PC-3 (cell line): ENCODE data around the gene RNF121. TPM values are rescaled to one million over a fixed set of nuclear protein-coding genes. Genes with fewer than 3 reads are reported as not detected.

Experiments
- ATAC-seq: fragments of 200-7000 bp; cut with Tn5 transposase; 2 replicates; pipeline ENCODE4 v1.9.1; 2020; ENCODE audit warnings: mild to moderate bottlenecking, moderate library complexity
- BruUV-seq: library from RNA; stranded (reverse); fragments of 400-500 nt; replicated peaks from 2 replicates; lab custom pipeline; 2021; lab: Mats Ljungman, UMichigan
- CTCF ChIA-PET: fragments of 300-600 bp; sonication (Branson Sonifier 250); formaldehyde crosslinking; loops from one replicate; lab custom pipeline; 2022; ENCODE audit warnings: antibody characterized with exemption; lab: Charles Lee
- POLR2A ChIA-PET: fragments of 300-600 bp; sonication (Branson Sonifier 250); formaldehyde crosslinking; loops from one replicate; lab custom pipeline; 2022; ENCODE audit warnings: antibody characterized with exemption; ENCODE audit not compliant: unreplicated experiment; lab: Charles Lee
- DNase-seq: peaks from one replicate; pipeline ENCODE4 v3.0.0-alpha.2; 2015
- H2AFZ ChIP-seq: fragments of 300-600 bp; sonication (generic); 2 replicates; pipeline ENCODE4 v1.6.0; 2016; ENCODE audit warnings: antibody characterized with exemption, low read length
- H3F3A ChIP-seq: fragments of 300-600 bp; sonication (generic); one replicate; pipeline ENCODE4 v1.6.0; 2017; ENCODE audit warnings: antibody characterized with exemption, low read length, control low read depth, mild to moderate bottlenecking; ENCODE audit not compliant: unreplicated experiment
- H3K27ac ChIP-seq: fragments of 300-600 bp; sonication (generic); 2 replicates; pipeline ENCODE4 v1.5.1; 2016; ENCODE audit warnings: mild to moderate bottlenecking, low read length
- H3K27me3 ChIP-seq: fragments of 300-600 bp; sonication (generic); 2 replicates; pipeline ENCODE4 v1.6.1; 2016; ENCODE audit warnings: low read length, mixed read lengths
- H3K36me3 ChIP-seq: fragments of 300-600 bp; sonication (generic); 2 replicates; pipeline ENCODE4 v1.6.1; 2016; ENCODE audit warnings: low read depth, mixed run types, low read length, mixed read lengths
- H3K4me1 ChIP-seq: fragments of 300-600 bp; sonication (generic); 2 replicates; pipeline ENCODE4 v1.5.1; 2016; ENCODE audit warnings: low read length; ENCODE audit not compliant: insufficient read depth
- H3K4me2 ChIP-seq: fragments of 300-600 bp; sonication (generic); 2 replicates; pipeline ENCODE4 v1.6.0; 2016; ENCODE audit warnings: low read length
- H3K4me3 ChIP-seq: fragments of 300-600 bp; sonication (generic); 2 replicates; pipeline ENCODE4 v1.5.1; 2016; ENCODE audit warnings: mild to moderate bottlenecking, low read length, mixed read lengths
- H3K79me2 ChIP-seq: fragments of 300-600 bp; sonication (generic); 2 replicates; pipeline ENCODE4 v1.6.1; 2017; ENCODE audit warnings: low read length, mixed read lengths
- H3K9ac ChIP-seq: fragments of 300-600 bp; sonication (generic); 2 replicates; pipeline ENCODE4 v1.6.0; 2016; ENCODE audit warnings: mild to moderate bottlenecking, low read length
- H3K9me2 ChIP-seq: fragments of 300-600 bp; sonication (generic); replicated peaks from 2 replicates; pipeline ENCODE4 v1.6.1; 2016; ENCODE audit warnings: mixed run types, low read length, mixed read lengths
- H3K9me3 ChIP-seq: fragments of 300-600 bp; sonication (generic); 2 replicates; pipeline ENCODE4 v1.6.1; 2016; ENCODE audit warnings: low read length, mixed read lengths
- H4K20me1 ChIP-seq: fragments of 300-600 bp; sonication (generic); 2 replicates; pipeline ENCODE4 v1.6.1; 2016; ENCODE audit warnings: low read length, mixed read lengths
- CTCF ChIP-seq: fragments of 300-600 bp; sonication (generic); conservative IDR thresholded peaks from 2 replicates; pipeline ENCODE4 v1.5.1; 2017; ENCODE audit warnings: antibody characterized with exemption, low read depth, mild to moderate bottlenecking, low read length
- EZH2 ChIP-seq: fragments of 300-600 bp; sonication (generic); IDR thresholded peaks from one replicate; pipeline ENCODE4 v1.6.1; 2017; ENCODE audit warnings: antibody characterized with exemption, mild to moderate bottlenecking, low read length; ENCODE audit not compliant: unreplicated experiment
- EZH2phosphoT487 ChIP-seq: fragments of 300-600 bp; sonication (generic); IDR thresholded peaks from 2 replicates; pipeline ENCODE4 v1.6.1; 2018; ENCODE audit warnings: mild to moderate bottlenecking, antibody characterized with exemption, low read length, borderline replicate concordance
- intact Hi-C: fragments of 100-400 bp; cut with micrococcal nuclease; formaldehyde crosslinking; loops from 2 replicates; pipeline ENCODE4 v1.9.0; 2023
- total RNA-seq: library from RNA; depleted of rRNA; stranded (reverse); fragments of >200 nt; gene quantifications from 2 replicates; pipeline ENCODE4 v1.2.3, GENCODE V29; 2014

RNF121 gene
- total RNA-seq, 1 experiment from 2014 or later, result 40.2 TPM

- no peak overlapping the region for H3K4me3 ChIP-seq
- no peak overlapping the region for H3K27ac ChIP-seq
- no peaks in the 10 kb centered on the region for H3K4me1 ChIP-seq
- H3K27me3 ChIP-seq, result no peaks in the 10 kb centered on the region
- no peak overlapping the region for H2AFZ ChIP-seq
- no peaks in the 10 kb centered on the region for H3K9me3 ChIP-seq
- DNase-seq, result no peak
- H3K4me2 ChIP-seq, result no peak overlapping the region
- ChIA-PET CTCF (no interaction called here), POLR2A (no interaction called here)
- no peak for TF ChIP-seq EZH2
- no peak for TF ChIP-seq CTCF
- TF ChIP-seq EZH2phosphoT487, result no peak
- intact Hi-C loops, result no loop called here
- H3F3A ChIP-seq, result no peaks in the 10 kb centered on the region
- peaks cover 7% of the 10 kb centered on the region; the same call in 1 of the 2 replicates for H3K36me3 ChIP-seq
- H3K79me2 ChIP-seq, result no peaks in the 10 kb centered on the region
- ATAC-seq, result no peak
- BruUV-seq, result no TSS peak
- H3K9me2 ChIP-seq, result no peaks in the 10 kb centered on the region
- no peak overlapping the region for H3K9ac ChIP-seq
- H4K20me1 ChIP-seq, result no peaks in the 10 kb centered on the region
Measured at GRCh38 chr11:71996946-71997345, 68.1 kb downstream of the RNF121 start.

- H3K9me2 ChIP-seq, result no peaks in the 10 kb centered on the region
- no peaks in the 10 kb centered on the region for H3K79me2 ChIP-seq
- no peaks in the 10 kb centered on the region for H3K27me3 ChIP-seq
- no peak for ATAC-seq
- H3K4me2 ChIP-seq, result no peak overlapping the region
- no peaks in the 10 kb centered on the region for H3F3A ChIP-seq
- no peaks in the 10 kb centered on the region for H3K9me3 ChIP-seq
- DNase-seq, result no peak
- peaks cover 7% of the 10 kb centered on the region; the same call in 1 of the 2 replicates for H3K36me3 ChIP-seq
- TF ChIP-seq EZH2phosphoT487 (no peak), EZH2 (no peak), CTCF (no peak)
- no peak overlapping the region for H3K4me3 ChIP-seq
- H3K4me1 ChIP-seq, result no peaks in the 10 kb centered on the region
- intact Hi-C loops, result no loop called here
- H3K9ac ChIP-seq, result no peak overlapping the region
- no peak overlapping the region for H2AFZ ChIP-seq
- ChIA-PET POLR2A (no interaction called here), CTCF (no interaction called here)
- H3K27ac ChIP-seq, result no peak overlapping the region
- BruUV-seq, result no TSS peak
- H4K20me1 ChIP-seq, result no peaks in the 10 kb centered on the region
Measured at GRCh38 chr11:71997594-71997993, 68.7 kb downstream of the RNF121 start.

- Histone ChIP-seq H3K4me1 (no peaks in the 10 kb centered on the region), H3K9me2 (no peaks in the 10 kb centered on the region), H3K79me2 (no peaks in the 10 kb centered on the region), H4K20me1 (no peaks in the 10 kb centered on the region), H3K9me3 (no peaks in the 10 kb centered on the region), H3K4me2 (no peak overlapping the region), H3K36me3 (peaks cover 10% of the 10 kb centered on the region; the same call in 1 of the 2 replicates), H3K27ac (no peak overlapping the region), H3K27me3 (no peaks in the 10 kb centered on the region), H3K9ac (no peak overlapping the region), H2AFZ (no peak overlapping the region), H3F3A (no peaks in the 10 kb centered on the region), H3K4me3 (no peak overlapping the region)
- TF ChIP-seq CTCF, result no peak
- no peak for TF ChIP-seq EZH2phosphoT487
- TF ChIP-seq EZH2, result no peak
- no peak for ATAC-seq
- CTCF ChIA-PET, result no interaction called here
- POLR2A ChIA-PET, result no interaction called here
- BruUV-seq, result no TSS peak
- no peak for DNase-seq
- intact Hi-C loops, result no loop called here
Measured at GRCh38 chr11:71998061-71998460, 69.2 kb downstream of the RNF121 start.
